GM19193 (cell line): ENCODE results near the gene GUCY2D.

Source experiments
- POLR2A ChIP-seq: IDR thresholded peaks from 4 replicates; pipeline ENCODE4 v1.6.1; 2011; ENCODE audit not compliant: insufficient read depth, insufficient read length; ENCODE audit errors: extremely low read depth

The GUCY2D gene

DNA sequence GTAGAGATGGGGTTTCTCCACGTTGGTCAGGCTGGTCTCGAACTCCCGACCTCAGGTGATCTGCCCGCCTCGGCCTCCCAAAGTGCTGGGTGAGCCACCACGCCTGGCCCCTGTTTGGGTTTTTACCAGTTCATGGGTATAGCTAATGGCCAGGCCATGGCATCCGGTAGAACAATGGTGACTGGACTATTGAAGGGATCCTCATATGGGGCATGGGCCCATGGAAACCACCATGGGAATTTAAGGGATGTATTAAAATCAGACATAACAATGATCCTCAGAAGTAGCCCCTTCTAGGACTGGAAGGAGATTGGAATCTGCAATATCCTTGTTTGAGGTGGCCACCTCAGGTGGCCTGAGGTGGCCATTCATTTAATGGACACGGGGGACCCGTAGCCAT lies 17.5 kb upstream of the GUCY2D start:
- no peak for TF ChIP-seq POLR2A

DNA sequence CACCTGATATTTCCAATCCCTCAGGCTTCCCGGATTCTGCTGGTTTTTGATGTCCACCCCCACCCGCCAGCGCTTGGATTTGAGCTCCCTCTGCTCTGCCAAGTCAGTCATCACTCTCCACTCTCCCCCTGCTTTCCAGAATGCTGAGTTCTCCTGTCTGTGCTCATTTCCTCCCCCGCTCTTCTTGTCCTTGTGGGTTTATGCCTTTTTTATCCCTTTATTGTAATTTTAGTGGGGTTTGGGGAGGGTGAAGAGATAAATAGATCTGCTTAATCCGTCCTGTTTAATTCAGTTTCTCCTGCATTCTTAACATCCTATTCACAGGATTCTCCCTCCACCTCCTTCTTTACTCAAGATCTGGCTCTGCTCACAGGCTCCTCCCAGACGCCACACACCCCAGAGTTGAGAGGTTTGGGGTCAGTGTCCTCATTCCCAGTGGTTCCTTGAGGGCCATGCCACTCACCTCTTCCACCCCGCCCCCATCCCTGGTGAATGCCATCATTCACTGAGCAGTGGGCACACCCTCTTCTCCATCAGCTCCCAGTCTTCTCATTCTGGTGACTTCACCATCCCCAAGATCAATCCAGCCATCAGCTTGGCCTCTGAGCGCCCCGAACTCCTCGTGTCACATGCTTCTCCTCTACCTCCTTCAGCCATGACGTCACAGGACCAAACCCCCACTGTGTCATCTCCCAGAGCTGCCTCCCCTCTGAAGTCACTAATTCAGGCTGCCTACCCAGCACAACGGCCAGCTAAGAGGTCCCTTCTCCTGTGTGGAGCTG lies 15.1 kb upstream of the GUCY2D start:
- no peak for TF ChIP-seq POLR2A

DNA sequence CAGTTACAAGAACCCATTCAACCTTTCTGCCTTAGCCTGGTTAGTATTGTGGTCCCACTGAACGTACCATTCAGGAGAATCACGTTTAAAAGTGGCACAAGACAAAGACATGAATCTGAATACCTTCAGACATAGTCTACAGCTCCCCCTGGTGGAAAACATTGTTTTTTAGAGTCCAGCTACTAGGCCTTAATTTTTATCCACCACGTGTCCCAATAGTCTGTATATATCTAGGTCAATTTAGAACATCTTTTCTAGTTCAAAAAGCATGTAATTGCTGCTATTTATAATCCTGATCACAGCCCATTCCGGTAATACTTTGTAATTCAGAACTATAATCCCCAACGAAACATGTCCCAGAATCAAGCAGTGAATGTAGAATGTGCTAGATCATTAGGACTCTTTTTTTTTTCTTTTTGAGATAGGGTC lies 13.7 kb upstream of the GUCY2D start:
- TF ChIP-seq POLR2A, result no peak

DNA sequence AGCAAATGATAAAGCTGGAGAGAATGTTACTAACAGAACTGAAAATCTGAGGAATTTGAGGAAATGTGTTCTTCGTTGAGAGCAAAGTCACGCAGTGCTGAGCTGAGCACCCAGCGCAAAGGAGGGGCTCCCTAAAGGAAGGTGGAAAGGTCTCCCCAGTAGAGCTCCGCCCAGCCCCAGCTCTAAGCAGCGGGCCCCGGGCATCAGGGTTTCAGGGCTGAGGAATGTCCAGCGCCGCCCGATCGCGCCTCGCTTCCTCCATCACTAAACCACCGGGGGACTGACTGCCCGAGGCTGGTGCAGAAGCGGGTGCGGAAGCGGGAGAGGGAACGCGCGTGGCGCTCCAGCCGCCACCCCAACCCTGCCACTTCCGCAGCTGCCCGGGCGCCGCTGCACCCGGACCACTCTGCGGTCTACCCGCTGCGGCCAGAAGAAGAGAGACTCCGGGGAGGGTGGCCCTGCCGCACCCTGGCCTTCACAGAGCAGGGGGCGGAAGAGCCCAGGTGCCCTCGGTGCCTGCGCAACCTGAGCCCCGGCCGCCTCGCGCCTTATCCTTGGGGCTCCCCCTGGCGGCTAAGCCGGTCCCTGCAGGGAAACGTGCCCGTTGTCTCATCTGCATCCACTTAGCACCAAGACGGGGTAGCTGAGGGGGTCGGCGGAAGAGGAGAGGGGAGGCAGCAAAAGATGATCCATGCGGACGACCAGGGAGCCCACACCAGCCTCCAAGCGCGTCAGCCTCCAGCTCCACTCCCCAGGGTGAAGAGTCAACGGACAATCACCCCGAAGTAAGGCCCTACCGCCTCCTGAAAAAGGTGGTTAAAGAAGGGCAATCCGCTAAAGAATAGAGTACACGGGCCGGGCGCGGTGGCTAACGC lies 12.4 kb upstream of the GUCY2D start:
- peak; percentile 58 for TF ChIP-seq POLR2A

DNA sequence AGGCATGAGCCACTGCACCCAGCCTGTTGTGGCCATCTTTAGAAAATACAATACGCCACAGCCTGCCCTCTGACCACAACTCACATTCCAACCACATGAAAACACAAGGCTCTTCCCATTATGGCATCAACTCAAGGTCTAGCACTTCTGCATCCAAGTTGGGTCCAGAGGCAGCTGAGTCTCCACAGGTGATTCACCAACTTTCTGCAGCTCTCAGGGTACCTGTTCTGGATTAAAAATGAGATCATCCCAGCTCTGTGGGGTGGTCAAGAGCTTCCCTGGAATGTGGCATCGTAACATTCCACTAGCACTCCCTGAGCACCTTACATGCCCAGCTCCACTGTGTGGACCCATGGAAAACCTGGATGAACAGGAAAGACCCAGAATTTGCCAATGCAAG lies 9.9 kb upstream of the GUCY2D start:
- TF ChIP-seq POLR2A, result no peak

DNA sequence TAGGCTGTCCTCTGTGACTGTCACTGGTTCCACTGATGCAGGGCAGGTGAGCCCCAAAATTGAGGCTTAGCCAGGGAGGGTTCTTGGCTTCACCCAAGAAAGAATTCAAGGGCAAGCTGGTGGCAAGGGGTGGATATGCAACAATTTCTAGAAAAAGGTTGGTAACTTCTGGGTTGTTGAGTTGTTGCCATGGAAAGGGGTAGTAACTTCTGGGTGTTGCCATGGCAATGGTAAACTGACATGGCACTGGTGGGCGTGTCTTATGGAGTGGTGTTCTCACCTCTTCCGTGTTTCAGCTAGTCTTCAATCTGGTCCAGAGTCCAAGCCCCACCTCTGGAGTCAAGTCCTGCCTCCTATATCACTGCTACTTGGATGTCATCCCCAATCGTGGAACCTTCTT lies 9.5 kb upstream of the GUCY2D start:
- no peak for TF ChIP-seq POLR2A

DNA sequence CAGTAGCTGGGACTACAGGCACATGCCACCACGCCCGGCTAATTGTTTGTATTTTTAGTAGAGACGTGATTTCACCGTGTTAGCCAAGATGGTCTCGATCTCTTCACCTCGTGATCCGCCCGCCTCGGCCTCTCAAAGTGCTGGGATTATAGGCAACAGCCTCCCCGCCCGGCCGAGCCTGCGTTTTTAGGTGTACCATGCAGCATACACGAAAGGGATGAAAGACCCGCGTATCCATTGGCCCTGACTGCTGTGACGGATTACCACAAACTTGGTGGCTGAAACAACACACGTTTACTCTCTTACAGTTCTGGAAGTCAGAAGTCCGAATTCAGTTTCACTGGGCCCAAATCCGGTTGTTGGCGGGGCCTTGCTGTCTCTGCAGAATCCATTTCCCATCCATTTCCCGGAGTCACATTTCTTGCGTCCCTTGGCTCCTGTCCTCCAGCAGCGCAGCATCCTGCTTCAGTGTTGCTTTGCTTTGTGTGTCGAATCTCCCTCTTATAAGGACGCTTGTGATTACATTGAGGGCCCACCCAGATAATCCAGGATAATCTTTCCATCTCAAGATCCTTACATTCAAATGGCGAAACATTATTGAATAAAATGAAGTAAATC lies 8.3 kb upstream of the GUCY2D start:
- TF ChIP-seq POLR2A, result no peak

DNA sequence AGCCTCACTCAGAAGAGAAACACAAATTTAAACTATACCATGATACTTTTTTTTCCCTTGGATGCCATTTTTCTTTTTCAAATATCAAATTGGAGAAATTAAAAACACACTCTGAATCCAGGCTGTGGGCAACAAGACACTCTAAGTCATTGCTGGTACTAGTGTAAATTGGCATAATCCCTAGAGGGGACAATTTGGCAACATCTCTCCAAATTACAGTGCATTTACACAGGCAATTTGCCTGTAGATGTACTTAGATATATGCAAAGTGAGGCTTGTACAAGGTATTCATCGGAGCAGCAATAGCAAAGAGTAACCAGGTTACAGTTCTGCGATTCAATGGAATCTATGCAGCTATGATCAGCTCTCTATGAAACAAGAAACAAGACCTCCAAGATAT lies 6.7 kb upstream of the GUCY2D start:
- no peak for TF ChIP-seq POLR2A

DNA sequence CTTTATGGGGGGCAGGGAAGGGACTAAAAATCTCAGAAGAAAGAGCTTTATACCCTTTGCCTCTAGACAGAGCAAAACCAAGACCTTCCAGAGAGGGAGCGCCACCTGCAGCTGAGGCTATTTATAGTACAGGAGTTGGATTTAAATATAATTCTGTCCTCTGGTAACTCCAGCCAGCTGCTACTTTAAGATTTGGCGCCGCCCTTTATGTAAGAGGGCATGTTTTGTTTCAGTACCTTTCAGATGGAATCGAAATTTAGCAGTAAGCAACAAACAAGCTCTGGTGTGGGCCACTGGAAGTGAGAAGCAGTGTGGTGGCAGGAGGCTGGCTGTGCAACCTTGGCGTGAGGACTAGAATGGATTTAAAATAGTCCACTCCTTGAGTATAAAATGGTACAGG lies 5.2 kb upstream of the GUCY2D start:
- TF ChIP-seq POLR2A, result no peak

DNA sequence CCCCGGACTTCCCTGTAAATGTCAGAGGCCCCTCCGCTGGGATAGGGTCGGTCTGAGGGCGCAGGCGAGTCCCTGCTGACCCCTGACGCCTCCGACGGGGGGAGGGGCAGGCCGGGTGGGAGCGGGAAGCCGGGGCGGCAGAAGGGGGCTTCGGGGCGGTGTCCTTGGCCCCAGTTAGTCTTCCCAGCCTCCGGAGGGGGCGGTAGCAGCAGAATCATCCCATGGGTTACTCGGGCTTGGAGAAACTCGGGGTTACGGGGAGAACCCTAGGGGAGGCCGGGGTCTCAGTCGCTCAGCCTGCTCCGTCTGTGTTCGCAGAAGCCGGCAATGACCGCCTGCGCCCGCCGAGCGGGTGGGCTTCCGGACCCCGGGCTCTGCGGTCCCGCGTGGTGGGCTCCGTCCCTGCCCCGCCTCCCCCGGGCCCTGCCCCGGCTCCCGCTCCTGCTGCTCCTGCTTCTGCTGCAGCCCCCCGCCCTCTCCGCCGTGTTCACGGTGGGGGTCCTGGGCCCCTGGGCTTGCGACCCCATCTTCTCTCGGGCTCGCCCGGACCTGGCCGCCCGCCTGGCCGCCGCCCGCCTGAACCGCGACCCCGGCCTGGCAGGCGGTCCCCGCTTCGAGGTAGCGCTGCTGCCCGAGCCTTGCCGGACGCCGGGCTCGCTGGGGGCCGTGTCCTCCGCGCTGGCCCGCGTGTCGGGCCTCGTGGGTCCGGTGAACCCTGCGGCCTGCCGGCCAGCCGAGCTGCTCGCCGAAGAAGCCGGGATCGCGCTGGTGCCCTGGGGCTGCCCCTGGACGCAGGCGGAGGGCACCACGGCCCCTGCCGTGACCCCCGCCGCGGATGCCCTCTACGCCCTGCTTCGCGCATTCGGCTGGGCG lies 542 bp downstream of the GUCY2D start:
- TF ChIP-seq POLR2A, result no peak

DNA sequence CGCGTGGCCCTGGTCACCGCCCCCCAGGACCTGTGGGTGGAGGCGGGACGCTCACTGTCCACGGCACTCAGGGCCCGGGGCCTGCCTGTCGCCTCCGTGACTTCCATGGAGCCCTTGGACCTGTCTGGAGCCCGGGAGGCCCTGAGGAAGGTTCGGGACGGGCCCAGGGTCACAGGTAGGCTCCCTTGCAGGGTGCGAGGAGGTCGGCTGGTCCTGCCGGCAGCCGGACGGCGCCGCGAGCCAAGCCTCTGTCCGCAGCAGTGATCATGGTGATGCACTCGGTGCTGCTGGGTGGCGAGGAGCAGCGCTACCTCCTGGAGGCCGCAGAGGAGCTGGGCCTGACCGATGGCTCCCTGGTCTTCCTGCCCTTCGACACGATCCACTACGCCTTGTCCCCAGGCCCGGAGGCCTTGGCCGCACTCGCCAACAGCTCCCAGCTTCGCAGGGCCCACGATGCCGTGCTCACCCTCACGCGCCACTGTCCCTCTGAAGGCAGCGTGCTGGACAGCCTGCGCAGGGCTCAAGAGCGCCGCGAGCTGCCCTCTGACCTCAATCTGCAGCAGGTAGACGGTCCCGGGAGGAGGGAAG lies 1.3 kb downstream of the GUCY2D start:
- TF ChIP-seq POLR2A, result no peak

DNA sequence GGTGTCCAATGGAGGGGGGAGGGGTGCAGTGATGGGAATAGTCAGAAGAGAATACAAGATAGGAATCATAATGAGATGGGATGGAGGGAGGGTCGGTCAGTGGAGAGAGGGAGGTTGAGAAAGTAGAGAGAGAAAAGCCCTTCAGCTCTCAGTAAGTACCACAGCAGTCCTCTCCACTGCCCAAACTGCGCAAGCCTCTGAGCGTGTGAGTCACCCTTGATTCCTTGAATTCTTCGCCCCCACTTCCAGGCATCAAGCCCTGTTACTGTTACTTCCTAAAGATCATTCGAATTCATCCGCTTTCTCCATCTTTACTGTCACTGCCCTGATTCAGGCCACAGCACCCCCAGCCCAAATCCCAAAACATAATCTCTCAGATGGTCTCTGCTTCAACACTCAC lies 2.5 kb downstream of the GUCY2D start:
- TF ChIP-seq POLR2A, result no peak

DNA sequence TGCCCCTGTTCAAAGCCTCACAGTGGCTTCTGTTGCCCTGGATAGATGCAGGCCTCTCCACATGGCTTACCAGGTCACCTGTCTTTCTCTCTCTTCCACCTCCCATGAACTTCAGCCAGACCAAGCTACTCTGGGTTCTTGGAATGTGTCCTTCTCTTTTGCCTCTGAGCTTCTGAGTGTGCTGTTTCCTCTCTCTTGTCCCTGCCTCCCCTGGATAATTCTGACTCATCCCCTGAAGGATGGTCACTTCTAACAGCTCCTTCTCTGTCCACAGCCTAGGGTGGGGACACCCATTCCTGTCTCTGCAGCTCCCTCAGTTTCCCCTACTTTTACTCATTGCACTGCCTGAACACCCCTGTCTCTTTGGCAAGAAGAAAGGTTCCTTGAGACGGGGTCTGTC lies 2.9 kb downstream of the GUCY2D start:
- TF ChIP-seq POLR2A, result no peak

DNA sequence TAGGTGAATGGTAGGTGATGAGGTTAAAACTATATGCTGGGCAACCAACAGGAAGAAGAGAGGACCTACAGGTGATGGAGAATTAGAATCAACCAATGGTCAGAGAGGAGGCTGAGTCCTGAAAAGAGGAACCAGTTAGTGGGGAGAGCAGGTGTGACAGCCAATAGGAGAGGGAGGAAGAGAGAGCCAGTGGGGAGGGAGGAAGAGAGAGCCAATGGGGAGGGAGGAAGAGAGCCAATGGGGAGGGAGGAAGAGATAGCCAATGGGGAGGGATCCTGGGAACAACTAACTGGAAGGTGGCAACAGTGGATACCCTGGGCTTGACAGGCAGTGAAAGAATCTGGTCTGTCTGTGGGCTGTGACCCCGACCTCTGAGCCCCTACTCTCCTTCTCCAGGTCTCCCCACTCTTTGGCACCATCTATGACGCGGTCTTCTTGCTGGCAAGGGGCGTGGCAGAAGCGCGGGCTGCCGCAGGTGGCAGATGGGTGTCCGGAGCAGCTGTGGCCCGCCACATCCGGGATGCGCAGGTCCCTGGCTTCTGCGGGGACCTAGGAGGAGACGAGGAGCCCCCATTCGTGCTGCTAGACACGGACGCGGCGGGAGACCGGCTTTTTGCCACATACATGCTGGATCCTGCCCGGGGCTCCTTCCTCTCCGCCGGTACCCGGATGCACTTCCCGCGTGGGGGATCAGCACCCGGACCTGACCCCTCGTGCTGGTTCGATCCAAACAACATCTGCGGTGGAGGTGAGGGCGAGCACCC lies 3.7 kb downstream of the GUCY2D start:
- no peak for TF ChIP-seq POLR2A
